Natural killer cell (primary cell): Measurements from ENCODE around the gene VASN. TPM values are rescaled to one million over a fixed set of nuclear protein-coding genes. Genes with fewer than 3 reads are reported as not detected.

Experiments used
- ATAC-seq, 3 donors: fragments of 150-1000 bp in 2 of 3; fragments of 200-7000 bp in 1 of 3; cut with Tn5 transposase; 1 replicate in 1 of 3; 2 replicates in 2 of 3; pipeline ENCODE4 v1.10.0; 2021; ENCODE audit warnings: mild to moderate bottlenecking in 2 of 3, moderate library complexity in 2 of 3
- DNase-seq, 2 donors: peaks; one replicate each; pipeline versions ENCODE4 v3.0.0 to v3.0.0-alpha.2; 2013 to 2021; ENCODE audit warnings: mixed read lengths in 1 of 2
- H3K27ac ChIP-seq: one replicate; pipeline ENCODE4 v1.5.1; 2013; ENCODE audit warnings: mild to moderate bottlenecking, low read length
- H3K27me3 ChIP-seq: one replicate; pipeline ENCODE4 v1.6.1; 2013; ENCODE audit warnings: low read length; ENCODE audit not compliant: control insufficient read depth, insufficient read depth
- H3K36me3 ChIP-seq: one replicate; pipeline ENCODE4 v1.6.1; 2013; ENCODE audit warnings: low read length; ENCODE audit not compliant: control insufficient read depth, insufficient read depth
- H3K4me1 ChIP-seq: one replicate; pipeline ENCODE4 v1.6.1; 2013; ENCODE audit warnings: low read length; ENCODE audit not compliant: control insufficient read depth, insufficient read depth
- H3K4me3 ChIP-seq: one replicate; pipeline ENCODE4 v1.5.1; 2013; ENCODE audit warnings: low read length
- H3K9me3 ChIP-seq: one replicate; pipeline ENCODE4 v1.6.1; 2013; ENCODE audit warnings: low read length; ENCODE audit not compliant: control insufficient read depth, insufficient read depth
- H3K27ac Mint-ChIP-seq, 2 donors: one replicate each; pipeline ENCODE4 v1.8.0; 2022; ENCODE audit warnings: mild to moderate bottlenecking in 2 of 2, mixed read lengths in 2 of 2, moderate library complexity in 1 of 2
- H3K27me3 Mint-ChIP-seq, 2 donors: one replicate each; pipeline ENCODE4 v1.8.0; 2022; ENCODE audit warnings: low read depth in 2 of 2, mixed read lengths in 2 of 2
- H3K36me3 Mint-ChIP-seq: one replicate; pipeline ENCODE4 v1.8.0; 2022; ENCODE audit warnings: mixed read lengths
- H3K4me1 Mint-ChIP-seq, 2 donors: one replicate each; pipeline ENCODE4 v1.8.0; 2022; ENCODE audit warnings: mixed read lengths in 2 of 2
- H3K4me3 Mint-ChIP-seq: one replicate; pipeline ENCODE4 v1.8.0; 2022; ENCODE audit warnings: mild to moderate bottlenecking, moderate library complexity, mixed read lengths
- H3K9me3 Mint-ChIP-seq, 2 donors: one replicate each; pipeline ENCODE4 v1.8.0; 2022; ENCODE audit warnings: mixed read lengths in 2 of 2
- CTCF ChIP-seq: fragments of 200-600 bp; IDR thresholded peaks from one replicate; pipeline ENCODE4 v1.8.0; 2022; ENCODE audit warnings: antibody characterized with exemption
- WGBS: methylation state at CpG from one replicate; pipeline ENCODE4 v1.1.7; 2013; ENCODE audit warnings: missing lambda C conversion rate; ENCODE audit not compliant: insufficient coverage; 5-methylcytosine and 5-hydroxymethylcytosine counted together
- intact Hi-C: fragments of 100-400 bp; cut with micrococcal nuclease; formaldehyde crosslinking; loops from one replicate; pipeline ENCODE4 v1.14.2; 2022
- total RNA-seq, 4 donors: library from RNA; stranded (reverse); fragments of 120-200 nt in 1 of 4; gene quantifications; one replicate each; pipeline versions ENCODE4 v1.2.3 to v1.2.4, GENCODE V29; 2013 to 2022

The VASN gene
- total RNA-seq, result under 1 TPM; 0.35 to 0.93 (median 0.78) TPM
- 0.25 TPM for total RNA-seq (2013)

DNA sequence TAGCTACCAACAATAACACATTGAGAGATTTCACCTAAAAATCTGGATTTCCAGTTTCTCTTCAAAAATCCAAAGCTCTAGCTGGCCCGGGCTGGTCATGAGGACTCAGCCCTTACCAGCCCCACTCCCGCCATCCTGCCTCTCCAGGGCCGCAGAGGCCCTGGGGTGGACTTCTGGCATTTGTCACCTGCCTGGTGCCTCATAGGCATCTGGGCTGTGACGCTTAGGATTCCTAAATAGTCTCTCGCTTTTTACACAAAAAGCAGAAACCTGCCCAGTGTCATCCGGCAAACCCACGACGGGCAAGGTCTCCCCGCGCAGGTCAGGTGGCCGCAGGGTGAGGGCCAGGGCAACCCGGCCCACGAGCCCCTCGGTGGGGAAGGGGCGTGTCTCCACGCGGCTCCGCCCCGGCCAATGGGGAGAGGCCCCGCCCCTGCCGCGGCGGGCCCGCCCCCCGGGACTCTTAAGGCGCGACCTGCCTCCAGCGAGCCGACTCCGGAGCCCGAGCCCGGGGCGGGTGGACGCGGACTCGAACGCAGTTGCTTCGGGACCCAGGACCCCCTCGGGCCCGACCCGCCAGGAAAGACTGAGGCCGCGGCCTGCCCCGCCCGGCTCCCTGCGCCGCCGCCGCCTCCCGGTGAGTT, at the start of gene VASN:
TSS of gene VASN (plus strand) at position 492 of the 644 bp plus-strand sequence. CDS start 9,030 bp downstream, outside the sequence.
- Mint-ChIP-seq H3K9me3 (no peaks in the 10 kb centered on the region), H3K4me1 (peaks cover 0 to 20% of the 10 kb centered on the region in 2 donors), H3K36me3 (no peaks in the 10 kb centered on the region), H3K27ac (peak within 1 kb of the TSS in 1 of 2 donors; percentile 60), H3K4me3 (peak within 1 kb of the TSS; percentile 75), H3K27me3 (no peaks in the 10 kb centered on the region)
- Histone ChIP-seq H3K4me3 (peak within 1 kb of the TSS; percentile 16), H3K27me3 (no peaks in the 10 kb centered on the region), H3K4me1 (peaks cover 27% of the 10 kb centered on the region), H3K36me3 (peaks cover 14% of the 10 kb centered on the region), H3K9me3 (no peaks in the 10 kb centered on the region), H3K27ac (no peak within 1 kb of the TSS)
- ATAC-seq (peak; percentile 84 to 90 (median 88)), DNase-seq (peak; percentile 79 to 85)
- no peak for TF ChIP-seq CTCF
- intact Hi-C loops, result no loop called here
- WGBS, result 10% methylated on average over 50 of the region's 50 CpGs

DNA sequence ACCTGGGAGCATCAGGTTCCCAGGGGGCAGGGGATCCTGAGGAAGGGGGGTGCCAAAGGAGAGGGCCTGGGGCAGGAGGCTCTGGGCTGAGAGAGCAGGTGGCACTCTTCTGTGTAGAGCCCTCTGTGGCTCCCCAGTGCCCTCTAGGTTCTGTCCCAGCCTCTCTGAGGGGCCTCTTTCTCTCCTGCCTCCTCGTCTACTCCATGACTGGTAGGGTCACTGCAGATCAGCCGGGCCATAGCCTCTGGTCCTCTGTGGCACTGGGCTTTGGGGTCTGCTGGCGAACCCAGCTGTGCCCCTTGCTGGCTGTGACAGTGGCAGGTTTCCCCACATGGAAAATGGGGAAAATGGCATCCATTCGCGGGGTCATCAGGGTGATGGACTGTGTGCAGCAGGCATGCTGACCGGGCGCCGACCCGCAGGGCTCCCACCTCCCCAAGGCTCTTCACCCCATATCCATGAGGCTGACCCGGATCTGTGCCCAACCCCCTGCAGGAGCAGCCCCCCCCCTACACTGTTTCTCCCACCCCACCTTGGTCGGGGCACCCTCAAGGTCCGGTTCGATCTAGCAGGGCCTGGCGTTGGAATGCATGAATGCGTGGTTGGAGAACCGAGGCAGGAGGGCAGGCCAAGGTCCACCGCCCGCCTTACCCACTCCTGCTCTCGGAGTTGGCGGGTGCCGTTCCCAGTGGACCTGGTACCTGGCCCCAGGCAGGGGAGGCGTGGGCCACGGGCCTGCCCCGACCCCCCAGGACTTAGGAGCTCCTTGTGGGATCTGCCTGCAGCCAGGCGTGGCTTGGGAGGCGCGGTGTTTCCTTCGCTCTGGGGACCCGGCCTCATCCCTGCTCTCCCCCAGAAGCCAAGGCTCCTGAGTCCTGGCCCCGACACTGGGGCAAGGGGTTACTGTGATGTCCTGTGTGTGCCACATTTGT, 49.3 kb upstream of the VASN start:
- 94% methylated on average over 30 of the region's 30 CpGs for WGBS
- no peak overlapping the region for H3K27ac ChIP-seq
- intact Hi-C loops, result no loop called here
- Mint-ChIP-seq H3K4me3 (no peak overlapping the region), H3K4me1 (peaks cover 0 to 9% of the 10 kb centered on the region in 2 donors), H3K36me3 (no peaks in the 10 kb centered on the region), H3K9me3 (no peaks in the 10 kb centered on the region), H3K27ac (no peak overlapping the region), H3K27me3 (peaks cover 0 to 4% of the 10 kb centered on the region in 2 donors)
- H3K4me1 ChIP-seq, result peaks cover 16% of the 10 kb centered on the region
- TF ChIP-seq CTCF, result no peak
- no peaks in the 10 kb centered on the region for H3K9me3 ChIP-seq
- H3K4me3 ChIP-seq, result no peak overlapping the region
- no peak for DNase-seq
- peaks cover 2% of the 10 kb centered on the region for H3K27me3 ChIP-seq
- ATAC-seq, result no peak
- no peaks in the 10 kb centered on the region for H3K36me3 ChIP-seq

DNA sequence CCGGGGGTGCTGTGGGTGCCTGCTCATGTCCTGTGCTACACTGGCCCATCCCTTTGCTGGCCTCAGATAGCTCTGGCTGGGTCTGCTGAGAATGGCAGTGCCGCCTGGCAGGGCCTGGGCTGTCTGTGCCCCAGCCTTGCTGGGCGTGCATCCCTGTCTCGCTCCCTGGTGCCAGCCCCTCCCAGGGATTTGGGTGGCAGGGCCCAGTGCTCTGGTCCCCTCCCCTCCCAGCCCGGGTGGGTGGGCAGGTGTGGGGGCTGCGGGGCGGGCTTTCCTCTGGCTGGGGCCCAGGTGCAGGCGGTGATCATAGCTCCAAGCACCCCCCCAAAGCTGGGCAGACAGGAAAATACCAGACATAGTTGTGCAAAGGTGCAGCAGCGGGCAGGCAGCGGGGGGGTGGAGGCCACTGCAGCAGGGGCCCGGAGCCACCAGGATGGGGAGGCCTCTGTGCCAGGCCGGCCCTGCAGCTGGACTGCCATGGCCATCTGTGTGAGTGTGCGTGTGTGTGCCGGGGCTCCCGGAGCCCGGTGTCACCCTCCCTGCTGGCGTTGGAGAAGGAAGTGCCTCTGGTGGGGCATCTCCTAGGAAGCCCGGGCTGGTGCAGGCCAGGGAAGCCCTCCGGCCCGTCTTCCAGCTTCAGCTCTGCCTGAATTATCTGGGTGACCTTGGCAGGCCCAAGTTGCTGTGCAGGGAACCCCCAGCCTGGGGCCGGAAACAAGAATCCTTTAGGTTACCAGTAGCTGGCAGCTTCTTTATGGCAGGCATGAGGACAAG, 48.4 kb upstream of the VASN start:
- Histone ChIP-seq H3K27me3 (peaks cover 4% of the 10 kb centered on the region), H3K27ac (no peak overlapping the region), H3K4me3 (no peak overlapping the region), H3K9me3 (no peaks in the 10 kb centered on the region), H3K36me3 (no peaks in the 10 kb centered on the region), H3K4me1 (peaks cover 21% of the 10 kb centered on the region)
- H3K36me3 Mint-ChIP-seq, result no peaks in the 10 kb centered on the region
- no peak for ATAC-seq
- no peak for TF ChIP-seq CTCF
- intact Hi-C loops, result no loop called here
- no peak for DNase-seq
- peaks cover 0 to 11% of the 10 kb centered on the region in 2 donors for H3K4me1 Mint-ChIP-seq
- WGBS, result 92% methylated on average over 21 of the region's 21 CpGs
- no peak overlapping the region for H3K27ac Mint-ChIP-seq
- no peak overlapping the region for H3K4me3 Mint-ChIP-seq
- no peaks in the 10 kb centered on the region for H3K9me3 Mint-ChIP-seq
- H3K27me3 Mint-ChIP-seq, result peaks cover 0 to 5% of the 10 kb centered on the region in 2 donors
